ENCODE measurements around the gene CDKL4.
"Not testable (repeated sequence)": the region's sequence is repeated elsewhere in the genome, so short reads cannot be mapped to it uniquely, and the experiment has no call there.

Gene CDKL4

GRCh38 chr2:39154944-39155343 lies 88.8 kb downstream of the CDKL4 start:
- H3K9me3 Mint-ChIP-seq: no peaks in the 10 kb centered on the region
- ATAC-seq (ENCODE audit: low read depth) (no peak), DNase-seq (ENCODE audit: low spot score in 2 of 2) (no peak)
- no peak overlapping the region for H3K27ac Mint-ChIP-seq
- H3K27me3 Mint-ChIP-seq: no peaks in the 10 kb centered on the region
- no peaks in the 10 kb centered on the region for H3K36me3 Mint-ChIP-seq
- no peak overlapping the region for H3K4me3 Mint-ChIP-seq
- H3K4me1 Mint-ChIP-seq: peaks cover 2% of the 10 kb centered on the region

GRCh38 chr2:39153312-39153711 lies 90.5 kb downstream of the CDKL4 start:
- H3K9me3 Mint-ChIP-seq: no peaks in the 10 kb centered on the region
- H3K27me3 Mint-ChIP-seq: no peaks in the 10 kb centered on the region
- no peaks in the 10 kb centered on the region for H3K36me3 Mint-ChIP-seq
- no peak for ATAC-seq (ENCODE audit: low read depth)
- peaks cover 2% of the 10 kb centered on the region for H3K4me1 Mint-ChIP-seq
- no peak overlapping the region for H3K4me3 Mint-ChIP-seq
- no peak for DNase-seq (ENCODE audit: low spot score in 2 of 2)
- H3K27ac Mint-ChIP-seq: no peak overlapping the region

- H3K36me3 Mint-ChIP-seq: no peaks in the 10 kb centered on the region
- no peak for DNase-seq (ENCODE audit: low spot score in 2 of 2)
- no peaks in the 10 kb centered on the region for H3K27me3 Mint-ChIP-seq
- no peaks in the 10 kb centered on the region for H3K9me3 Mint-ChIP-seq
- no peak overlapping the region for H3K4me3 Mint-ChIP-seq
- ATAC-seq (ENCODE audit: low read depth): no peak
- H3K4me1 Mint-ChIP-seq: peaks cover 2% of the 10 kb centered on the region
- H3K27ac Mint-ChIP-seq: no peak overlapping the region
These were observed 91.3 kb downstream of the CDKL4 start for GRCh38 chr2:39152504-39152903.

- H3K27me3 Mint-ChIP-seq: no peaks in the 10 kb centered on the region
- ATAC-seq (ENCODE audit: low read depth) (no peak), DNase-seq (ENCODE audit: low spot score in 2 of 2) (no peak)
- no peak overlapping the region for H3K4me3 Mint-ChIP-seq
- H3K27ac Mint-ChIP-seq: no peak overlapping the region
- no peaks in the 10 kb centered on the region for H3K36me3 Mint-ChIP-seq
- no peaks in the 10 kb centered on the region for H3K9me3 Mint-ChIP-seq
- peaks cover 2% of the 10 kb centered on the region for H3K4me1 Mint-ChIP-seq
These were observed 92.8 kb downstream of the CDKL4 start for GRCh38 chr2:39150890-39151497.

GRCh38 chr2:39150102-39150562 lies 93.6 kb downstream of the CDKL4 start:
- H3K36me3 Mint-ChIP-seq: no peaks in the 10 kb centered on the region
- DNase-seq (ENCODE audit: low spot score in 2 of 2): no peak
- no peaks in the 10 kb centered on the region for H3K27me3 Mint-ChIP-seq
- H3K27ac Mint-ChIP-seq: no peak overlapping the region
- H3K9me3 Mint-ChIP-seq: no peaks in the 10 kb centered on the region
- no peak overlapping the region for H3K4me3 Mint-ChIP-seq
- peaks cover 2% of the 10 kb centered on the region for H3K4me1 Mint-ChIP-seq
- no peak for ATAC-seq (ENCODE audit: low read depth)

- no peak for DNase-seq (ENCODE audit: low spot score in 2 of 2)
- H3K27ac Mint-ChIP-seq: no peak overlapping the region
These were observed 97.1 kb downstream of the CDKL4 start for GRCh38 chr2:39146630-39147029.

GRCh38 chr2:39145906-39146421 lies 97.8 kb downstream of the CDKL4 start:
- Mint-ChIP-seq H3K27me3 (no peaks in the 10 kb centered on the region), H3K4me1 (peaks cover 19% of the 10 kb centered on the region), H3K27ac (no peak overlapping the region), H3K36me3 (no peaks in the 10 kb centered on the region), H3K4me3 (no peak overlapping the region), H3K9me3 (no peaks in the 10 kb centered on the region)
- DNase-seq (ENCODE audit: low spot score in 2 of 2) (no peak), ATAC-seq (ENCODE audit: low read depth) (no peak)

More at GRCh38 chr2:39146630-39147029, 97.1 kb downstream of the CDKL4 start:
- H3K4me3 Mint-ChIP-seq: no peak overlapping the region
- no peaks in the 10 kb centered on the region for H3K9me3 Mint-ChIP-seq
- no peaks in the 10 kb centered on the region for H3K27me3 Mint-ChIP-seq
- H3K36me3 Mint-ChIP-seq: no peaks in the 10 kb centered on the region
- peaks cover 16% of the 10 kb centered on the region for H3K4me1 Mint-ChIP-seq
- ATAC-seq (ENCODE audit: low read depth): no peak

GRCh38 chr2:39144416-39144815 lies 99.4 kb downstream of the CDKL4 start:
- DNase-seq (ENCODE audit: low spot score in 2 of 2) (no peak), ATAC-seq (ENCODE audit: low read depth) (no peak)
- Mint-ChIP-seq H3K4me3 (no peak overlapping the region), H3K36me3 (no peaks in the 10 kb centered on the region), H3K27me3 (no peaks in the 10 kb centered on the region), H3K9me3 (no peaks in the 10 kb centered on the region), H3K4me1 (peaks cover 20% of the 10 kb centered on the region), H3K27ac (no peak overlapping the region)

- no peaks in the 10 kb centered on the region for H3K27me3 Mint-ChIP-seq
- H3K4me3 Mint-ChIP-seq: no peak overlapping the region
- H3K36me3 Mint-ChIP-seq: no peaks in the 10 kb centered on the region
- peaks cover 20% of the 10 kb centered on the region for H3K4me1 Mint-ChIP-seq
- H3K9me3 Mint-ChIP-seq: no peaks in the 10 kb centered on the region
- no peak for ATAC-seq (ENCODE audit: low read depth)
- DNase-seq (ENCODE audit: low spot score in 2 of 2): no peak
- peak overlapping the region; percentile 81 for H3K27ac Mint-ChIP-seq
These were observed 100.7 kb downstream of the CDKL4 start for GRCh38 chr2:39142904-39143605.

- Mint-ChIP-seq H3K27me3 (no peaks in the 10 kb centered on the region), H3K4me1 (peaks cover 20% of the 10 kb centered on the region), H3K36me3 (no peaks in the 10 kb centered on the region), H3K27ac (peak overlapping the region; percentile 89), H3K9me3 (no peaks in the 10 kb centered on the region), H3K4me3 (peak overlapping the region; percentile 83)
- DNase-seq (ENCODE audit: low spot score in 2 of 2): peak in 1 of 2 donors; percentile 53
- ATAC-seq (ENCODE audit: low read depth): peak; percentile 95
These were observed 102.2 kb downstream of the CDKL4 start for GRCh38 chr2:39141334-39142271.

- peak overlapping the region; percentile 89 for H3K27ac Mint-ChIP-seq
- H3K4me1 Mint-ChIP-seq: peaks cover 24% of the 10 kb centered on the region
- H3K36me3 Mint-ChIP-seq; H3K9me3 Mint-ChIP-seq; DNase-seq (ENCODE audit: low spot score in 2 of 2); H3K27me3 Mint-ChIP-seq: not testable (repeated sequence)
- peak; percentile 30 for ATAC-seq (ENCODE audit: low read depth)
- peak overlapping the region; percentile 83 for H3K4me3 Mint-ChIP-seq
These were observed 102.8 kb downstream of the CDKL4 start for GRCh38 chr2:39140948-39141333.

- Mint-ChIP-seq H3K27me3 (no peaks in the 10 kb centered on the region), H3K27ac (peak overlapping the region; percentile 89), H3K4me3 (no peak overlapping the region), H3K9me3 (no peaks in the 10 kb centered on the region), H3K36me3 (no peaks in the 10 kb centered on the region), H3K4me1 (peaks cover 27% of the 10 kb centered on the region)
- DNase-seq (ENCODE audit: low spot score in 2 of 2): no peak
- ATAC-seq (ENCODE audit: low read depth): no peak
These were observed 103.4 kb downstream of the CDKL4 start for GRCh38 chr2:39140322-39140847.

- DNase-seq (ENCODE audit: low spot score in 2 of 2) (no peak), ATAC-seq (ENCODE audit: low read depth) (no peak)
- peak overlapping the region; percentile 89 for H3K27ac Mint-ChIP-seq
- H3K9me3 Mint-ChIP-seq: no peaks in the 10 kb centered on the region
- H3K27me3 Mint-ChIP-seq: no peaks in the 10 kb centered on the region
- peaks cover 27% of the 10 kb centered on the region for H3K4me1 Mint-ChIP-seq
- no peaks in the 10 kb centered on the region for H3K36me3 Mint-ChIP-seq
- no peak overlapping the region for H3K4me3 Mint-ChIP-seq
These were observed 104.1 kb downstream of the CDKL4 start for GRCh38 chr2:39139511-39140237.

All from memory B cell (primary cell).